SH-SY5Y (cell line): Measurements from ENCODE around the gene RNH1.

ENCODE experiments used
- GATA2 ChIP-seq: IDR thresholded peaks from 2 replicates; pipeline ENCODE4 v1.6.1; 2011; ENCODE audit warnings: mild to moderate bottlenecking, low read depth, low read length
- GATA3 ChIP-seq: IDR thresholded peaks from 2 replicates; pipeline ENCODE4 v1.6.1; 2011; ENCODE audit warnings: low read depth, mild to moderate bottlenecking, low read length, moderate library complexity

DNA sequence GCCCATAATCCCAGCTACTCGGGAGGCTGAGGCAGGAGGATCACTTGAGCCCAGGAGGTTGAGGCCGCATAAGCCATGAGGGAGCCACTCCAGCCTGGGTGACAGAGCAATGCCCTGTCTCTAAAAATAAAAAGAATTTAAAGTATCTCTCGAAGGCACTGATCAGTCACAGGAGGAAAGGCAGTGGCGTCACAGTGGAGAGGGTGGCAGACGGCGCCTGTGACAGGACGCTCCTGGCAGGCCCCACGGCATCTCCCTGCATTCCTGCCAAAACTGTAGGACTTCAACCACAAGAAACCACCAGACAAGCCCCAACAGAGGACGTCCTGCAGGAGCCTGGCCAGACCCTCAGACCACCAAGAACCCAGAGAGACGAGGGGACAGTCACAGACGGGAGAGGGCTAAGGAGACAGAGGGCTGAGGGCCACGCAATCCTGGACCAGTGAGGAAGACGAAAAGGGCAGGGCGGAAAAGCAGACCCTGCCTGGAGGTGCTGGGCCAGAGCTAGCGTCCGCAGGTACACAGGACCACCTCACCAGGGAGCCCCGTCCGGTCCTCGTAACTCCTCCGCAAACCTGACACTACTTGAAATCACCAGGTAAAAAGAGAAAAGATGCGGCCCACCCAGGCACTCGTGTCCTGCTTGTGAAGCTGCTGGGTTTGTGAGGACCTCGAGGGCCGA, 5.9 kb downstream of the RNH1 start:
- TF ChIP-seq GATA2 (no peak), GATA3 (no peak)
